H1 (cell line): ENCODE data around the gene AK8. TPM values are rescaled to one million over a fixed set of nuclear protein-coding genes. Genes with fewer than 3 reads are reported as not detected.

ENCODE experiments used
- CTCF ChIA-PET: fragments of 300-600 bp; sonication (Branson Sonifier 250); formaldehyde crosslinking; loops from one replicate; lab custom pipeline; 2021; ENCODE audit not compliant: partially characterized antibody; lab: Charles Lee
- POLR2A ChIA-PET: fragments of 300-600 bp; sonication (Branson Sonifier 250); formaldehyde crosslinking; loops from one replicate; lab custom pipeline; 2021; ENCODE audit warnings: inconsistent platforms; ENCODE audit not compliant: partially characterized antibody; lab: Charles Lee
- DNase-seq, 2 experiments: peaks; one replicate each; pipeline versions ENCODE4 v3.0.0 to v3.0.0-alpha.2; 2010 to 2022; ENCODE audit warnings: low spot score in 2 of 2, low read depth in 1 of 2, mixed read lengths in 1 of 2
- FAIRE-seq: peaks from 2 replicates; lab custom pipeline; 2011; peaks lifted over from hg19 to GRCh38; lab: Jason Lieb, UNC
- H2AFZ ChIP-seq: 2 replicates; pipeline ENCODE4 v1.8.1; 2012; ENCODE audit warnings: low read length, inconsistent platforms
- H2AK5ac ChIP-seq: 2 replicates; pipeline ENCODE4 v1.6.1; 2013; ENCODE audit warnings: low read depth, low read length
- H2BK120ac ChIP-seq: replicated peaks from 2 replicates; pipeline ENCODE3; 2013; ENCODE audit warnings: low read depth, low read length, inconsistent platforms
- H2BK12ac ChIP-seq: 2 replicates; pipeline ENCODE4 v1.6.1; 2013; ENCODE audit warnings: low read depth, low read length
- H2BK15ac ChIP-seq: 2 replicates; pipeline ENCODE4 v1.6.1; 2013; ENCODE audit warnings: low read length
- H2BK20ac ChIP-seq: 2 replicates; pipeline ENCODE4 v1.6.1; 2013; ENCODE audit warnings: low read length
- H2BK5ac ChIP-seq: 2 replicates; pipeline ENCODE4 v1.6.1; 2013; ENCODE audit warnings: low read depth, low read length
- H3K14ac ChIP-seq: 2 replicates; pipeline ENCODE4 v1.6.1; 2013; ENCODE audit warnings: inconsistent platforms; ENCODE audit not compliant: insufficient read length
- H3K18ac ChIP-seq: 2 replicates; pipeline ENCODE4 v1.6.1; 2013; ENCODE audit warnings: low read length; ENCODE audit errors: extremely low read depth
- H3K23ac ChIP-seq: 2 replicates; pipeline ENCODE4 v1.6.1; 2013; ENCODE audit warnings: inconsistent platforms; ENCODE audit not compliant: insufficient read length
- H3K23me2 ChIP-seq: 2 replicates; pipeline ENCODE4 v1.6.1; 2013; ENCODE audit warnings: low read depth, low read length
- H3K27ac ChIP-seq: 2 replicates; pipeline ENCODE4 v1.6.1; 2011; ENCODE audit warnings: low read depth, low read length, inconsistent platforms
- H3K27me3 ChIP-seq, 4 experiments: replicated peaks in 1 of 4; 1 replicate in 1 of 4; 2 replicates in 3 of 4; pipeline versions ENCODE4 v1.6.1 to v1.8.1; 2011 to 2013; ENCODE audit warnings: low read length in 3 of 4, mild to moderate bottlenecking in 3 of 4, inconsistent platforms in 2 of 4, mixed read lengths in 2 of 4, moderate library complexity in 1 of 4; ENCODE audit not compliant: control insufficient read depth in 3 of 4, insufficient read depth in 3 of 4; ENCODE audit errors: extremely low read depth in 1 of 4
- H3K36me3 ChIP-seq, 4 experiments: 2 replicates each; pipeline versions ENCODE4 v1.6.1 to v1.8.1; 2011 to 2013; ENCODE audit warnings: mild to moderate bottlenecking in 4 of 4, low read length in 3 of 4, moderate library complexity in 2 of 4, control low read depth in 1 of 4, inconsistent platforms in 1 of 4; ENCODE audit not compliant: insufficient read depth in 4 of 4, control insufficient read depth in 2 of 4
- H3K4ac ChIP-seq: replicated peaks from 2 replicates; pipeline ENCODE3; 2013; ENCODE audit warnings: low read length, low read depth, mixed read lengths, inconsistent platforms; ENCODE audit not compliant: insufficient read length
- H3K4me1 ChIP-seq, 4 experiments: replicated peaks in 1 of 4; 1 replicate in 1 of 4; 2 replicates in 3 of 4; pipeline versions ENCODE4 v1.6.1 to v1.8.1; 2011 to 2013; ENCODE audit warnings: low read length in 3 of 4, inconsistent platforms in 2 of 4, mixed read lengths in 1 of 4; ENCODE audit not compliant: insufficient read depth in 4 of 4, control insufficient read depth in 3 of 4
- H3K4me2 ChIP-seq, 2 experiments: 2 replicates each; pipeline versions ENCODE4 v1.6.1 to v1.8.1; 2011 to 2013; ENCODE audit warnings: low read depth in 2 of 2, low read length in 2 of 2, control low read depth in 1 of 2, inconsistent platforms in 1 of 2, mild to moderate bottlenecking in 1 of 2; ENCODE audit not compliant: insufficient read depth in 1 of 2
- H3K4me3 ChIP-seq, 4 experiments: fragments of 200-600, 300-600 bp in 1 of 4; sonication (generic), shearing (Covaris generic), sonication (Bioruptor Twin) in 1 of 4; 2 replicates each; pipeline versions ENCODE4 v1.5.1 to v1.8.1; 2011 to 2016; ENCODE audit warnings: low read length in 4 of 4, low read depth in 3 of 4, control low read depth in 2 of 4, inconsistent platforms in 2 of 4, mild to moderate bottlenecking in 2 of 4, mixed read lengths in 1 of 4, moderate library complexity in 1 of 4; ENCODE audit not compliant: insufficient read depth in 2 of 4; ENCODE audit errors: extremely low read depth in 1 of 4
- H3K56ac ChIP-seq: replicated peaks from 2 replicates; pipeline ENCODE3; 2013; ENCODE audit warnings: low read depth, mild to moderate bottlenecking, mixed read lengths, low read length, inconsistent platforms; ENCODE audit not compliant: insufficient read length
- H3K79me1 ChIP-seq: 2 replicates; pipeline ENCODE4 v1.6.1; 2013; ENCODE audit warnings: low read depth, low read length, control low read depth
- H3K79me2 ChIP-seq, 2 experiments: 2 replicates each; pipeline versions ENCODE4 v1.6.1 to v1.8.1; 2012 to 2013; ENCODE audit warnings: low read length in 2 of 2, mild to moderate bottlenecking in 2 of 2, inconsistent platforms in 1 of 2; ENCODE audit not compliant: insufficient read depth in 2 of 2, control insufficient read depth in 1 of 2
- H3K9ac ChIP-seq, 4 experiments: replicated peaks in 1 of 4; 1 replicate in 1 of 4; 2 replicates in 3 of 4; pipeline versions ENCODE4 v1.6.1 to v1.8.1; 2011 to 2013; ENCODE audit warnings: low read depth in 3 of 4, low read length in 3 of 4, control low read depth in 2 of 4, mild to moderate bottlenecking in 2 of 4, moderate library complexity in 2 of 4, inconsistent platforms in 1 of 4; ENCODE audit errors: extremely low read depth in 1 of 4
- H3K9me3 ChIP-seq, 2 experiments: 2 replicates each; pipeline versions ENCODE4 v1.6.1 to v1.8.1; 2012 to 2013; ENCODE audit warnings: mild to moderate bottlenecking in 2 of 2, moderate library complexity in 2 of 2, control low read depth in 1 of 2, inconsistent platforms in 1 of 2, low read depth in 1 of 2, low read length in 1 of 2, mixed read lengths in 1 of 2; ENCODE audit not compliant: insufficient read depth in 2 of 2
- H4K20me1 ChIP-seq, 2 experiments: replicated peaks in 1 of 2; 2 replicates each; pipeline versions ENCODE3 to v1.8.1; 2011 to 2013; ENCODE audit warnings: inconsistent platforms in 2 of 2, low read length in 2 of 2, mild to moderate bottlenecking in 1 of 2; ENCODE audit not compliant: insufficient read depth in 2 of 2, control insufficient read depth in 1 of 2
- H4K5ac ChIP-seq: 2 replicates; pipeline ENCODE4 v1.6.1; 2013; ENCODE audit warnings: low read length, low read depth, mixed read lengths, inconsistent platforms; ENCODE audit not compliant: insufficient read length
- H4K8ac ChIP-seq: 2 replicates; pipeline ENCODE4 v1.8.0; 2013; ENCODE audit warnings: mild to moderate bottlenecking, moderate library complexity, low read length, inconsistent platforms; ENCODE audit not compliant: insufficient read depth; ENCODE audit errors: extremely low read depth
- H4K91ac ChIP-seq: replicated peaks from 2 replicates; pipeline ENCODE3; 2013; ENCODE audit warnings: low read length, mixed read lengths, inconsistent platforms; ENCODE audit not compliant: insufficient read length
- BCL11A ChIP-seq, 2 experiments: IDR thresholded peaks; one replicate each; pipeline ENCODE4 v1.6.1; 2011; ENCODE audit warnings: low read depth in 2 of 2, low read length in 2 of 2, mild to moderate bottlenecking in 2 of 2
- BRCA1 ChIP-seq: IDR thresholded peaks from 2 replicates; pipeline ENCODE4 v1.6.1; 2012; ENCODE audit warnings: low read depth, low read length, improper control_type of control experiment
- EGR1 ChIP-seq: IDR thresholded peaks from 2 replicates; pipeline ENCODE4 v1.6.1; 2011; ENCODE audit warnings: low read depth, low read length, borderline replicate concordance
- GTF2F1 ChIP-seq: IDR thresholded peaks from 2 replicates; pipeline ENCODE4 v1.6.1; 2012; ENCODE audit warnings: low read depth, low read length, improper control_type of control experiment, borderline replicate concordance
- KDM1A ChIP-seq: fragments of 200-600, 300-600 bp; sonication (generic); IDR thresholded peaks from 2 replicates; pipeline ENCODE4 v1.7.1; 2016; ENCODE audit warnings: mild to moderate bottlenecking, low read length, borderline replicate concordance
- KDM5A ChIP-seq: fragments of 200-600 bp; IDR thresholded peaks from 2 replicates; pipeline ENCODE4 v1.7.1; 2012; ENCODE audit warnings: mild to moderate bottlenecking, low read length, inconsistent platforms, mixed read lengths
- NANOG ChIP-seq: IDR thresholded peaks from 2 replicates; pipeline ENCODE4 v1.6.1; 2011; ENCODE audit warnings: low read length, low read depth, mild to moderate bottlenecking, inconsistent platforms; ENCODE audit not compliant: insufficient read depth, poor library complexity, severe bottlenecking
- NRF1 ChIP-seq: IDR thresholded peaks from 2 replicates; pipeline ENCODE4 v1.6.1; 2011; ENCODE audit warnings: mild to moderate bottlenecking, low read depth, low read length, improper control_type of control experiment
- SIN3A ChIP-seq, 2 experiments: IDR thresholded peaks in 1 of 2; conservative IDR thresholded peaks in 1 of 2; 2 replicates each; pipeline ENCODE4 v1.6.1; 2011 to 2012; ENCODE audit warnings: low read length in 2 of 2, improper control_type of control experiment in 1 of 2, low read depth in 1 of 2, mild to moderate bottlenecking in 1 of 2
- SIX5 ChIP-seq: IDR thresholded peaks from 2 replicates; pipeline ENCODE4 v1.6.1; 2011; ENCODE audit warnings: mild to moderate bottlenecking, low read depth, low read length
- SP4 ChIP-seq: IDR thresholded peaks from 2 replicates; pipeline ENCODE4 v1.6.1; 2012; ENCODE audit warnings: low read length, inconsistent platforms
- TAF7 ChIP-seq: optimal IDR thresholded peaks from 2 replicates; pipeline ENCODE3; 2011; ENCODE audit warnings: low read depth, mild to moderate bottlenecking, inconsistent platforms, low read length, moderate library complexity, borderline replicate concordance
- TEAD4 ChIP-seq: IDR thresholded peaks from 2 replicates; pipeline ENCODE4 v1.6.1; 2012; ENCODE audit warnings: low read depth, low read length, inconsistent platforms, mixed read lengths
- YY1 ChIP-seq: IDR thresholded peaks from 2 replicates; pipeline ENCODE4 v1.6.1; 2011; ENCODE audit warnings: low read depth, mild to moderate bottlenecking, low read length
- ZNF274 ChIP-seq: IDR thresholded peaks from 2 replicates; pipeline ENCODE4 v1.7.0; 2012; ENCODE audit warnings: low read length, borderline replicate concordance; ENCODE audit errors: extremely low read depth
- WGBS, 2 experiments: shearing (Covaris generic) in 1 of 2; methylation state at CpG; one replicate each; pipeline versions ENCODE4 v1.1.6 to v1.1.7; 2013 to 2015; ENCODE audit warnings: low lambda C conversion rate in 2 of 2, mixed read lengths in 2 of 2, inconsistent platforms in 1 of 2, low coverage in 1 of 2, missing lambda C conversion rate in 1 of 2; ENCODE audit not compliant: insufficient replicate concordance in 2 of 2, insufficient coverage in 1 of 2, insufficient read length in 1 of 2; ENCODE audit errors: extremely low coverage in 1 of 2, missing lambda C conversion rate in 1 of 2; 5-methylcytosine and 5-hydroxymethylcytosine counted together
- polyA plus RNA-seq, 7 experiments: library from polyadenylated mRNA; depleted of rRNA in 3 of 7; stranded (reverse) in 5 of 7; unstranded in 2 of 7; fragments of >200 nt in 5 of 7; fragments of 200-250 nt in 2 of 7; gene quantifications; 1 replicate in 5 of 7; 2 replicates in 1 of 7; 4 replicates in 1 of 7; pipeline versions ENCODE4 v1.2.1 to v1.2.3, GENCODE V29; 2011 to 2013; ENCODE audit warnings: missing spikeins in 2 of 7, mixed read lengths in 2 of 7
- total RNA-seq: library from RNA; stranded (reverse); fragmentation: NEBNext Ultra II Directional; extraction: Animal tissue kit (Norgen Biotek cat#: 25700); gene quantifications from 2 replicates; pipeline ENCODE4 v1.2.1, GENCODE V29; 2021

The AK8 gene
- total and polyA plus RNA-seq, 2 of the 8 experiments (the other 6 are each of a cell fraction or from before 2014, with no cell fraction given), result 0.35 to 0.48 TPM

DNA sequence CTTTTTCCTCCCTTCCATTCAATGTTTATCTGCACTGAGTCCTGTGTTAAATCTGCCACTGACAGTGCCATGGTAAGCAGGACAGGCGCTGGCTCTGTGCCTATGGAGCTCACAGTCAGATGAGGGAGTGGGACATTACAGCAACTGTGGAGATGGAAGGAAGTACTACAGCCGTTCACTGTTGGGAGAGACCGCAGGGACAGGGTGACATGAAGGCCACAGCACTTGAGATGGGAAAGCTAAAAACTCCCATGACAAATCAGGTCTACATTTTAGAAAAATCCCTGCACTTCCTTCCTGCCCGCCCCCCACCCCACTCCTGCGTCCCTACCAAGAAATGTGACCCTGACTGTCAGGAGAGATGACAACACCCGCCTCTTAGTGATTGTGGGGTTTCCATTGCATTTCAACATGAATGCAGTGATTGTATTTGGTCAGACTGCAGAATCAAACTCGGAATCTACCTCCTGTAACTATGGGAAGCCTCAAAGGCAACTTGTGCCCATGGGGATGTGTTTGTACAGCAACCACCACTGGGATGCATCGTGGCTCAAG is 151.4 kb downstream of the AK8 start:
- FAIRE-seq (no peak), DNase-seq (no peak)
- H3K4me3 ChIP-seq, result no peak overlapping the region

More for the DNA sequence above, 151.4 kb downstream of the AK8 start:
- Histone ChIP-seq H3K23me2 (no peaks in the 10 kb centered on the region), H3K27ac (no peak overlapping the region), H3K4ac (no peak overlapping the region), H4K91ac (no peak overlapping the region), H3K4me2 (no peak overlapping the region), H2AFZ (no peak overlapping the region), H3K4me1 (no peaks in the 10 kb centered on the region; a peak in 2 of 7 replicates), H4K8ac (no peak overlapping the region; the same call in 1 of the 2 replicates), H3K27me3 (no peaks in the 10 kb centered on the region), H2BK12ac (no peak overlapping the region; the same call in 1 of the 2 replicates), H3K18ac (no peak overlapping the region), H2BK5ac (no peak overlapping the region), H3K14ac (no peak overlapping the region), H3K23ac (no peak overlapping the region), H2AK5ac (no peak overlapping the region), H3K9me3 (no peaks in the 10 kb centered on the region), H2BK20ac (no peak overlapping the region), H3K36me3 (no peaks in the 10 kb centered on the region), H3K56ac (no peak overlapping the region), H3K79me2 (no peaks in the 10 kb centered on the region), H4K5ac (no peak overlapping the region), H4K20me1 (peaks cover 0 to under 1% of the 10 kb centered on the region in 2 experiments), H2BK15ac (no peak overlapping the region), H3K79me1 (no peaks in the 10 kb centered on the region), H2BK120ac (no peak overlapping the region), H3K9ac (no peak overlapping the region)
- ChIA-PET CTCF (interaction anchor here (0.7 to 1.7 kb wide), 2 partner anchors 9 to 72 kb away, joined by 4 to 6 read pairs; no protein-coding TSS in a partner anchor), POLR2A (no interaction called here)
- TF ChIP-seq BCL11A (IDR thresholded peaks at IDR 0.05; ENCODE audit: low read depth in 2 of 2, low read length in 2 of 2) (no peak), SP4 (no peak), GTF2F1 (no peak), EGR1 (no peak), TAF7 (no peak), KDM5A (no peak), BRCA1 (no peak), KDM1A (no peak), TEAD4 (no peak), YY1 (no peak), NANOG (no peak), SIN3A (conservative IDR thresholded peaks at IDR 0.05 in 1 of 2, IDR thresholded peaks at IDR 0.05 in 1 of 2; ENCODE audit: low read depth in 1 of 2, low read length in 2 of 2) (no peak), ZNF274 (no peak), NRF1 (no peak), SIX5 (no peak)
- WGBS, 2 experiments, result 81% methylated on average over 7 of the region's 8 CpGs; no CpG with 5 or more reads in 1 of the 2 experiments
